Renal cortex interstitium (tissue), 11 donors: ENCODE measurements around the gene RBM26. TPM values are rescaled to one million over a fixed set of nuclear protein-coding genes. Genes with fewer than 3 reads are reported as not detected.

Experiments
- DNase-seq, 11 donors: peaks; one replicate each; pipeline ENCODE4 v3.0.0-alpha.2; 2013; ENCODE audit warnings: low read depth in 9 of 11, low spot score in 4 of 11; ENCODE audit errors: extremely low read depth in 1 of 11
- polyA plus RNA-seq, 3 donors: library from polyadenylated mRNA; unstranded; fragments of 120-200 nt; gene quantifications; one replicate each; pipeline ENCODE4 v1.2.1, GENCODE V29; 2013; ENCODE audit not compliant: insufficient read length in 3 of 3

Gene RBM26
- polyA plus RNA-seq, 3 donors, result 72.4 to 87.1 (median 84.5) TPM

- no peak for DNase-seq
These were observed 28.5 kb upstream of the RBM26 start for GRCh38 chr13:79434556-79434955.

GRCh38 chr13:79432992-79433391, 26.9 kb upstream of the RBM26 start:
- DNase-seq, result no peak

GRCh38 chr13:79432086-79432485, 26.0 kb upstream of the RBM26 start:
- no peak for DNase-seq

GRCh38 chr13:79429309-79429708, 23.3 kb upstream of the RBM26 start:
- no peak for DNase-seq

- DNase-seq, result no peak
These were observed 21.8 kb upstream of the RBM26 start for GRCh38 chr13:79427883-79428282.

- DNase-seq, result no peak
These were observed 21.2 kb upstream of the RBM26 start for GRCh38 chr13:79427265-79427664.

- peak in 5 of 11 donors; percentile 15 to 27 (median 26) for DNase-seq
These were observed 18.0 kb upstream of the RBM26 start for GRCh38 chr13:79423801-79424642.

- no peak for DNase-seq
These were observed 17.3 kb upstream of the RBM26 start for GRCh38 chr13:79423340-79423739.

- DNase-seq, result no peak
These were observed 13.3 kb upstream of the RBM26 start for GRCh38 chr13:79419365-79419764.

- no peak for DNase-seq
These were observed 11.7 kb upstream of the RBM26 start for GRCh38 chr13:79417741-79418140.

GRCh38 chr13:79413521-79413920, 7.5 kb upstream of the RBM26 start:
- no peak for DNase-seq

GRCh38 chr13:79409828-79410227, 3.8 kb upstream of the RBM26 start:
- DNase-seq, result no peak

GRCh38 chr13:79407349-79407979, 1.4 kb upstream of the RBM26 start:
- no peak for DNase-seq

- DNase-seq, result no peak
These were observed 498 bp upstream of the RBM26 start for GRCh38 chr13:79406597-79406908.

- peak in 2 of 11 donors; percentile 23 to 26 for DNase-seq
These were observed 589 bp downstream of the RBM26 start for GRCh38 chr13:79405501-79405830.

- no peak for DNase-seq
These were observed 1.1 kb downstream of the RBM26 start for GRCh38 chr13:79404985-79405384.

GRCh38 chr13:79404361-79404760, 1.7 kb downstream of the RBM26 start:
- no peak for DNase-seq

- DNase-seq, result no peak
These were observed 2.9 kb downstream of the RBM26 start for GRCh38 chr13:79403113-79403512.

- no peak for DNase-seq
These were observed 3.4 kb downstream of the RBM26 start for GRCh38 chr13:79402679-79403078.

- no peak for DNase-seq
These were observed 3.9 kb downstream of the RBM26 start for GRCh38 chr13:79402074-79402635.
